MM.1S (cell line): Measurements from ENCODE around the gene FGFR2.

Experiments
- DNase-seq: peaks from one replicate; pipeline ENCODE4 v3.0.0-alpha.2; 2015
- H2AFZ ChIP-seq: fragments of 300-600 bp; sonication (generic); 2 replicates; pipeline ENCODE4 v1.6.0; 2016; ENCODE audit warnings: antibody characterized with exemption, low read length
- H3F3A ChIP-seq: fragments of 300-600 bp; sonication (generic); 2 replicates; pipeline ENCODE4 v1.6.1; 2016; ENCODE audit warnings: mild to moderate bottlenecking, antibody characterized with exemption, low read length, moderate library complexity, mixed read lengths; ENCODE audit not compliant: insufficient read depth
- H3K27ac ChIP-seq: fragments of 300-600 bp; sonication (generic); 2 replicates; pipeline ENCODE4 v1.5.1; 2016; ENCODE audit warnings: mild to moderate bottlenecking, low read length
- H3K27me3 ChIP-seq: fragments of 300-600 bp; sonication (generic); replicated peaks from 2 replicates; pipeline ENCODE4 v1.6.0; 2016; ENCODE audit warnings: low read length; ENCODE audit not compliant: insufficient read depth
- H3K36me3 ChIP-seq: fragments of 300-600 bp; sonication (generic); replicated peaks from 2 replicates; pipeline ENCODE4 v1.6.1; 2016; ENCODE audit warnings: mild to moderate bottlenecking, low read length, mixed read lengths; ENCODE audit not compliant: insufficient read depth
- H3K4me1 ChIP-seq: fragments of 300-600 bp; sonication (generic); 2 replicates; pipeline ENCODE4 v1.6.1; 2016; ENCODE audit warnings: low read length, mixed read lengths
- H3K4me2 ChIP-seq: fragments of 300-600 bp; sonication (generic); 2 replicates; pipeline ENCODE4 v1.6.0; 2016; ENCODE audit warnings: low read depth, low read length
- H3K4me3 ChIP-seq: fragments of 300-600 bp; sonication (generic); 2 replicates; pipeline ENCODE4 v1.5.1; 2016; ENCODE audit warnings: low read length, mixed read lengths
- H3K79me2 ChIP-seq: fragments of 300-600 bp; sonication (generic); 2 replicates; pipeline ENCODE4 v1.6.1; 2016; ENCODE audit warnings: mixed run types, low read length, mixed read lengths
- H3K9ac ChIP-seq: fragments of 300-600 bp; sonication (generic); 2 replicates; pipeline ENCODE4 v1.6.1; 2016; ENCODE audit warnings: low read length, mixed read lengths
- H3K9me2 ChIP-seq: fragments of 300-600 bp; sonication (generic); replicated peaks from 2 replicates; pipeline ENCODE4 v1.6.1; 2016; ENCODE audit warnings: mild to moderate bottlenecking, low read length, mixed read lengths; ENCODE audit not compliant: insufficient read depth
- H3K9me3 ChIP-seq: fragments of 300-600 bp; sonication (generic); replicated peaks from 2 replicates; pipeline ENCODE4 v1.6.1; 2016; ENCODE audit warnings: mild to moderate bottlenecking, low read length, mixed read lengths; ENCODE audit not compliant: insufficient read depth
- H4K20me1 ChIP-seq: fragments of 300-600 bp; sonication (generic); 2 replicates; pipeline ENCODE4 v1.6.1; 2016; ENCODE audit warnings: mild to moderate bottlenecking, low read length, moderate library complexity, mixed read lengths; ENCODE audit not compliant: insufficient read depth
- CTCF ChIP-seq: fragments of 300-600 bp; sonication (generic); IDR thresholded peaks from 2 replicates; pipeline ENCODE4 v1.5.1; 2016; ENCODE audit warnings: antibody characterized with exemption, low read length, mixed read lengths
- EZH2 ChIP-seq: fragments of 300-600 bp; sonication (generic); optimal IDR thresholded peaks from 2 replicates; pipeline ENCODE3; 2017; ENCODE audit warnings: low read depth, mild to moderate bottlenecking, antibody characterized with exemption, low read length, mixed read lengths
- EZH2phosphoT487 ChIP-seq: fragments of 300-600 bp; sonication (generic); IDR thresholded peaks from 2 replicates; pipeline ENCODE4 v1.6.1; 2018; ENCODE audit warnings: antibody characterized with exemption, low read length

FGFR2 gene

GRCh38 chr10:121462955-121463354 is 135.3 kb downstream of the FGFR2 start:
- H3K4me3 ChIP-seq, result no peak overlapping the region
- no peaks in the 10 kb centered on the region for H3K36me3 ChIP-seq
- H3K4me2 ChIP-seq, result no peak overlapping the region
- H3K4me1 ChIP-seq, result peaks cover 7% of the 10 kb centered on the region; the same call in 1 of the 2 replicates
- H3K9me3 ChIP-seq, result no peaks in the 10 kb centered on the region
- H3K79me2 ChIP-seq, result no peaks in the 10 kb centered on the region
- no peak overlapping the region for H2AFZ ChIP-seq
- DNase-seq, result no peak
- H3F3A ChIP-seq, result no peaks in the 10 kb centered on the region
- H3K27ac ChIP-seq, result no peak overlapping the region
- no peaks in the 10 kb centered on the region for H3K27me3 ChIP-seq
- H3K9ac ChIP-seq, result no peak overlapping the region
- H3K9me2 ChIP-seq, result no peaks in the 10 kb centered on the region
- H4K20me1 ChIP-seq, result no peaks in the 10 kb centered on the region
- TF ChIP-seq EZH2, result no peak
- TF ChIP-seq EZH2phosphoT487, result no peak
- no peak for TF ChIP-seq CTCF

GRCh38 chr10:121462281-121462680 is 136.0 kb downstream of the FGFR2 start:
- no peak for DNase-seq
- H3K4me2 ChIP-seq, result no peak overlapping the region
- H4K20me1 ChIP-seq, result no peaks in the 10 kb centered on the region
- no peaks in the 10 kb centered on the region for H3K9me3 ChIP-seq
- H3K27ac ChIP-seq, result no peak overlapping the region
- TF ChIP-seq EZH2, result no peak
- TF ChIP-seq EZH2phosphoT487, result no peak
- TF ChIP-seq CTCF, result no peak
- H3K79me2 ChIP-seq, result no peaks in the 10 kb centered on the region
- H3K27me3 ChIP-seq, result no peaks in the 10 kb centered on the region
- H3K36me3 ChIP-seq, result no peaks in the 10 kb centered on the region
- H3K9me2 ChIP-seq, result no peaks in the 10 kb centered on the region
- H3K4me3 ChIP-seq, result no peak overlapping the region
- H3K9ac ChIP-seq, result no peak overlapping the region
- H3F3A ChIP-seq, result no peaks in the 10 kb centered on the region
- no peak overlapping the region for H2AFZ ChIP-seq
- H3K4me1 ChIP-seq, result peaks cover 7% of the 10 kb centered on the region; the same call in 1 of the 2 replicates

GRCh38 chr10:121461307-121461706 is 136.9 kb downstream of the FGFR2 start:
- H3K79me2 ChIP-seq, result no peaks in the 10 kb centered on the region
- no peaks in the 10 kb centered on the region for H3F3A ChIP-seq
- H2AFZ ChIP-seq, result no peak overlapping the region
- H4K20me1 ChIP-seq, result no peaks in the 10 kb centered on the region
- H3K36me3 ChIP-seq, result no peaks in the 10 kb centered on the region
- no peak overlapping the region for H3K27ac ChIP-seq
- peaks cover 7% of the 10 kb centered on the region; the same call in 1 of the 2 replicates for H3K4me1 ChIP-seq
- H3K9ac ChIP-seq, result no peak overlapping the region
- no peak overlapping the region for H3K4me2 ChIP-seq
- H3K9me3 ChIP-seq, result no peaks in the 10 kb centered on the region
- no peaks in the 10 kb centered on the region for H3K27me3 ChIP-seq
- no peaks in the 10 kb centered on the region for H3K9me2 ChIP-seq
- no peak for TF ChIP-seq EZH2
- no peak for TF ChIP-seq CTCF
- TF ChIP-seq EZH2phosphoT487, result no peak
- H3K4me3 ChIP-seq, result no peak overlapping the region
- DNase-seq, result no peak
